OCI-LY3 (cell line): ENCODE measurements around the gene PCGF6.

Experiments
- EZH2phosphoT487 ChIP-seq: fragments of 200-600 bp; shearing (Covaris generic); IDR thresholded peaks from 2 replicates; pipeline ENCODE4 v1.6.1; 2018; ENCODE audit warnings: antibody characterized with exemption, mixed run types, low read depth
- TF ChIP-seq, protein P1 (sequence below): fragments of 200-600, 300-600 bp; sonication (generic); IDR thresholded peaks from 2 replicates; pipeline ENCODE4 v1.5.1; 2014; ENCODE audit warnings: antibody characterized with exemption, low read length, low read depth

DNA sequence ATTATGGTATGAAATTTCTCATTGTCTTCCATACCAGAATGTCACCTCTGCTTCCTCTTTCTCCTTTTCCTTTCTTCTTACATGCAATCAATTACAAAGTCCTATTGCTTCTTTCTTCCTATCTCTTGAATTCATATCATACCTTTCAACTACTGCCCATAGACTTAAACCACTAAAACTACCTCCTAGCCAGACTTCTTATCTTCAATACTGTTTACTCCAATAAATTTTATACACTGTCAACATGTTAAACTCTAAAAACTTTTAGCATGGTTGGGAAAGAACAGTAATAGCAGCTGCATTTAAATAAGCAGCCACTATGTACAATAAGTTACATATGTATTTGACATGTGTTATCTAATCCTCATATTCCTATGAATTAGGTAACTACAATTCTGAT lies 34.9 kb downstream of the PCGF6 start:
- TF ChIP-seq, protein P1, sequence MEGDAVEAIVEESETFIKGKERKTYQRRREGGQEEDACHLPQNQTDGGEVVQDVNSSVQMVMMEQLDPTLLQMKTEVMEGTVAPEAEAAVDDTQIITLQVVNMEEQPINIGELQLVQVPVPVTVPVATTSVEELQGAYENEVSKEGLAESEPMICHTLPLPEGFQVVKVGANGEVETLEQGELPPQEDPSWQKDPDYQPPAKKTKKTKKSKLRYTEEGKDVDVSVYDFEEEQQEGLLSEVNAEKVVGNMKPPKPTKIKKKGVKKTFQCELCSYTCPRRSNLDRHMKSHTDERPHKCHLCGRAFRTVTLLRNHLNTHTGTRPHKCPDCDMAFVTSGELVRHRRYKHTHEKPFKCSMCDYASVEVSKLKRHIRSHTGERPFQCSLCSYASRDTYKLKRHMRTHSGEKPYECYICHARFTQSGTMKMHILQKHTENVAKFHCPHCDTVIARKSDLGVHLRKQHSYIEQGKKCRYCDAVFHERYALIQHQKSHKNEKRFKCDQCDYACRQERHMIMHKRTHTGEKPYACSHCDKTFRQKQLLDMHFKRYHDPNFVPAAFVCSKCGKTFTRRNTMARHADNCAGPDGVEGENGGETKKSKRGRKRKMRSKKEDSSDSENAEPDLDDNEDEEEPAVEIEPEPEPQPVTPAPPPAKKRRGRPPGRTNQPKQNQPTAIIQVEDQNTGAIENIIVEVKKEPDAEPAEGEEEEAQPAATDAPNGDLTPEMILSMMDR: no peak
- no peak for TF ChIP-seq EZH2phosphoT487
